Panc1 (cell line): Measurements from ENCODE around the gene TUBB8. TPM values are rescaled to one million over a fixed set of nuclear protein-coding genes. Genes with fewer than 3 reads are reported as not detected.

Experiments used
- ATAC-seq: fragments of 200-7000 bp; cut with Tn5 transposase; 2 replicates; pipeline ENCODE4 v1.9.1; 2020; ENCODE audit warnings: mild to moderate bottlenecking, moderate library complexity
- BruUV-seq: library from RNA; stranded (reverse); fragments of 400-500 nt; replicated peaks from 2 replicates; lab custom pipeline; 2021; lab: Mats Ljungman, UMichigan
- CTCF ChIA-PET: fragments of 300-600 bp; sonication (Branson Sonifier 250); formaldehyde crosslinking; loops from one replicate; lab custom pipeline; 2022; ENCODE audit warnings: antibody characterized with exemption; lab: Charles Lee
- POLR2A ChIA-PET: fragments of 300-600 bp; sonication (Branson Sonifier 250); formaldehyde crosslinking; loops from one replicate; lab custom pipeline; 2022; ENCODE audit warnings: antibody characterized with exemption; lab: Charles Lee
- DNase-seq: peaks from one replicate; pipeline ENCODE4 v3.0.0-alpha.2; 2010; ENCODE audit warnings: low read depth, low spot score
- H3K27ac ChIP-seq: 2 replicates; pipeline ENCODE4 v1.5.1; 2011; ENCODE audit warnings: mild to moderate bottlenecking, low read length, inconsistent platforms
- H3K27me3 ChIP-seq: fragments of 200-500 bp; sonication (Bioruptor generic); 2 replicates; pipeline ENCODE4 v1.6.0; 2014; ENCODE audit warnings: low read length, inconsistent platforms; ENCODE audit not compliant: control insufficient read depth, insufficient read depth
- H3K36me3 ChIP-seq: fragments of 200-500 bp; sonication (Bioruptor generic); 2 replicates; pipeline ENCODE4 v1.5.1; 2014; ENCODE audit warnings: inconsistent platforms, mild to moderate bottlenecking, low read length, moderate library complexity; ENCODE audit not compliant: control insufficient read depth, insufficient read depth
- H3K4me1 ChIP-seq: 2 replicates; pipeline ENCODE4 v1.5.1; 2011; ENCODE audit warnings: inconsistent platforms, mild to moderate bottlenecking, low read length, moderate library complexity; ENCODE audit not compliant: control insufficient read depth, insufficient read depth
- H3K4me3 ChIP-seq, 2 experiments: 2 replicates each; pipeline ENCODE4 v1.5.1; 2011 to 2012; ENCODE audit warnings: low read depth in 2 of 2, low read length in 2 of 2, mild to moderate bottlenecking in 2 of 2, inconsistent platforms in 1 of 2, moderate library complexity in 1 of 2
- H3K9me3 ChIP-seq: fragments of 200-500 bp; sonication (Bioruptor generic); 2 replicates; pipeline ENCODE4 v1.5.1; 2014; ENCODE audit warnings: low read depth, mild to moderate bottlenecking, inconsistent platforms, low read length, moderate library complexity; ENCODE audit not compliant: control insufficient read depth, insufficient read depth
- CTCF ChIP-seq: fragments of 450-650 bp; IDR thresholded peaks from 2 replicates; pipeline ENCODE4 v1.5.1; 2017; ENCODE audit warnings: mild to moderate bottlenecking
- POLR2AphosphoS5 ChIP-seq: IDR thresholded peaks from 2 replicates; pipeline ENCODE4 v1.6.1; 2012; ENCODE audit warnings: mild to moderate bottlenecking, low read depth, low read length, moderate library complexity
- REST ChIP-seq, 2 experiments: IDR thresholded peaks; 2 replicates each; pipeline ENCODE4 v1.6.1; 2011 to 2012; ENCODE audit warnings: low read depth in 2 of 2, control low read depth in 1 of 2, low read length in 1 of 2, mild to moderate bottlenecking in 1 of 2, moderate library complexity in 1 of 2; ENCODE audit not compliant: insufficient read depth in 1 of 2
- SIN3A ChIP-seq: IDR thresholded peaks from 2 replicates; pipeline ENCODE4 v1.6.1; 2012; ENCODE audit warnings: low read depth, mild to moderate bottlenecking, low read length, moderate library complexity, borderline replicate concordance; ENCODE audit not compliant: insufficient read depth
- TCF7L2 ChIP-seq: IDR thresholded peaks from 2 replicates; pipeline ENCODE4 v1.6.1; 2011; ENCODE audit warnings: mild to moderate bottlenecking, low read depth, low read length, inconsistent platforms
- in situ Hi-C: cut with HindIII; loops from 2 replicates; pipeline ENCODE4 v1.10.0; 2016; ENCODE audit warnings: low sequenced_read_pairs, low pct_unique_long_range_greater_than_20kb
- intact Hi-C: fragments of 100-400 bp; cut with micrococcal nuclease; formaldehyde crosslinking; loops from one replicate; pipeline ENCODE4 v1.10.0; 2022; ENCODE audit not compliant: unreplicated experiment
- total RNA-seq: library from RNA; stranded (reverse); gene quantifications from one replicate; pipeline ENCODE4 v1.2.1, GENCODE V29; 2021; ENCODE audit not compliant: unreplicated experiment

Gene TUBB8
- total RNA-seq, 1 experiment from 2014 or later = 0.08 TPM

GRCh38 chr10:87177-88080 lies 38.3 kb upstream of the TUBB8 start:
- no peaks in the 10 kb centered on the region for H3K27me3 ChIP-seq
- H3K4me1 ChIP-seq = no peaks in the 10 kb centered on the region
- in situ Hi-C loops (no loop called here), intact Hi-C loops (no loop called here)
- DNase-seq (no peak), ATAC-seq (no peak)
- no peak overlapping the region for H3K27ac ChIP-seq
- no peaks in the 10 kb centered on the region for H3K36me3 ChIP-seq
- TF ChIP-seq CTCF (no peak), POLR2AphosphoS5 (no peak), SIN3A (no peak)
- CTCF ChIA-PET = no interaction called here
- POLR2A ChIA-PET = no interaction called here
- H3K4me3 ChIP-seq = no peak overlapping the region
- no TSS peak for BruUV-seq
- no peaks in the 10 kb centered on the region for H3K9me3 ChIP-seq

- DNase-seq (no peak), ATAC-seq (no peak)
- no TSS peak for BruUV-seq
- no peaks in the 10 kb centered on the region for H3K4me1 ChIP-seq
- no peaks in the 10 kb centered on the region for H3K27me3 ChIP-seq
- H3K4me3 ChIP-seq = no peak overlapping the region
- POLR2A ChIA-PET = no interaction called here
- in situ Hi-C loops (no loop called here), intact Hi-C loops (no loop called here)
- no peak overlapping the region for H3K27ac ChIP-seq
- CTCF ChIA-PET = no interaction called here
- TF ChIP-seq TCF7L2 (no peak), SIN3A (no peak), REST (IDR thresholded peaks at IDR 0.05; ENCODE audit: insufficient read depth in 1 of 2, low read depth in 2 of 2, low read length in 1 of 2) (no peak), CTCF (no peak), POLR2AphosphoS5 (no peak)
- H3K36me3 ChIP-seq = no peaks in the 10 kb centered on the region
- H3K9me3 ChIP-seq = no peaks in the 10 kb centered on the region
These were observed 36.9 kb upstream of the TUBB8 start for GRCh38 chr10:86031-86430.
